ENCODE data around the gene ZNF460. TPM values are rescaled to one million over a fixed set of nuclear protein-coding genes. Genes with fewer than 3 reads are reported as not detected.
A peak's percentile ranks its signal among the peaks of the same experiment; 100 is the strongest.

Gene ZNF460
- total RNA-seq, 1 experiment from 2014 or later: 113 TPM

- H3K4me1 ChIP-seq (ENCODE audit: low read length): peaks cover 23% of the 10 kb centered on the region
- no peak for DNase-seq
- H3K9me3 ChIP-seq (ENCODE audit: low read length): no peaks in the 10 kb centered on the region
- peaks cover 44% of the 10 kb centered on the region for H3K36me3 ChIP-seq (ENCODE audit: insufficient read depth, low read length)
- no peaks in the 10 kb centered on the region for H3K9me2 ChIP-seq (replicated peaks; ENCODE audit: insufficient read depth, low read length)
- no peak overlapping the region for H3K27ac ChIP-seq (ENCODE audit: low read length)
- peak overlapping the region; percentile 97 for H3K4me3 ChIP-seq (ENCODE audit: low read length)
- no peaks in the 10 kb centered on the region for H3K27me3 ChIP-seq (ENCODE audit: low read length)
- no peak overlapping the region for H2AFZ ChIP-seq (ENCODE audit: low read length)
- H3K4me2 ChIP-seq (ENCODE audit: low read depth, low read length, poor library complexity, severe bottlenecking): peak overlapping the region; percentile 99
- H3K79me2 ChIP-seq (ENCODE audit: low read length): peaks cover 84% of the 10 kb centered on the region
- peaks cover 15% of the 10 kb centered on the region; the same call in 1 of the 2 replicates for H4K20me1 ChIP-seq (ENCODE audit: insufficient read depth, low read depth, low read length)
- H3K9ac ChIP-seq (ENCODE audit: low read length): peak overlapping the region; percentile 94; the same call in 1 of the 2 replicates
Observed at GRCh38 chr19:57282011-57282643, 1.8 kb downstream of the ZNF460 start.

- Histone ChIP-seq H3K27ac (ENCODE audit: low read length) (no peak overlapping the region), H2AFZ (ENCODE audit: low read length) (no peak overlapping the region), H3K9me3 (ENCODE audit: low read length) (peaks cover 22% of the 10 kb centered on the region), H3K36me3 (ENCODE audit: insufficient read depth, low read length) (peaks cover 92% of the 10 kb centered on the region), H3K9ac (ENCODE audit: low read length) (no peak overlapping the region), H3K9me2 (replicated peaks; ENCODE audit: insufficient read depth, low read length) (no peaks in the 10 kb centered on the region), H3K4me2 (ENCODE audit: low read depth, low read length, poor library complexity, severe bottlenecking) (no peak overlapping the region), H3K79me2 (ENCODE audit: low read length) (peaks cover 98% of the 10 kb centered on the region), H4K20me1 (ENCODE audit: insufficient read depth, low read depth, low read length) (peaks cover 3% of the 10 kb centered on the region; the same call in 1 of the 2 replicates), H3K4me1 (ENCODE audit: low read length) (no peaks in the 10 kb centered on the region), H3K27me3 (ENCODE audit: low read length) (no peaks in the 10 kb centered on the region), H3K4me3 (ENCODE audit: low read length) (no peak overlapping the region)
- no peak for DNase-seq
Observed at GRCh38 chr19:57288373-57288772, 8.1 kb downstream of the ZNF460 start.

GRCh38 chr19:57290970-57291369 is 10.7 kb downstream of the ZNF460 start:
- Histone ChIP-seq H3K79me2 (ENCODE audit: low read length) (peaks cover 98% of the 10 kb centered on the region), H3K27ac (ENCODE audit: low read length) (no peak overlapping the region), H3K9me2 (replicated peaks; ENCODE audit: insufficient read depth, low read length) (no peaks in the 10 kb centered on the region), H4K20me1 (ENCODE audit: insufficient read depth, low read depth, low read length) (peaks cover 3% of the 10 kb centered on the region; the same call in 1 of the 2 replicates), H3K27me3 (ENCODE audit: low read length) (no peaks in the 10 kb centered on the region), H3K9me3 (ENCODE audit: low read length) (peaks cover 29% of the 10 kb centered on the region), H3K4me3 (ENCODE audit: low read length) (no peak overlapping the region), H2AFZ (ENCODE audit: low read length) (no peak overlapping the region), H3K4me1 (ENCODE audit: low read length) (no peaks in the 10 kb centered on the region), H3K4me2 (ENCODE audit: low read depth, low read length, poor library complexity, severe bottlenecking) (no peak overlapping the region), H3K9ac (ENCODE audit: low read length) (no peak overlapping the region), H3K36me3 (ENCODE audit: insufficient read depth, low read length) (peaks cover 97% of the 10 kb centered on the region)
- DNase-seq: no peak

GRCh38 chr19:57292547-57292946 is 12.3 kb downstream of the ZNF460 start:
- no peaks in the 10 kb centered on the region for H3K27me3 ChIP-seq (ENCODE audit: low read length)
- H2AFZ ChIP-seq (ENCODE audit: low read length): no peak overlapping the region
- H3K9me3 ChIP-seq (ENCODE audit: low read length): peaks cover 29% of the 10 kb centered on the region
- DNase-seq: no peak
- no peaks in the 10 kb centered on the region for H3K4me1 ChIP-seq (ENCODE audit: low read length)
- H3K27ac ChIP-seq (ENCODE audit: low read length): no peak overlapping the region
- no peak overlapping the region for H3K4me2 ChIP-seq (ENCODE audit: low read depth, low read length, poor library complexity, severe bottlenecking)
- H3K4me3 ChIP-seq (ENCODE audit: low read length): no peak overlapping the region
- H3K9me2 ChIP-seq (replicated peaks; ENCODE audit: insufficient read depth, low read length): no peaks in the 10 kb centered on the region
- peaks cover 94% of the 10 kb centered on the region for H3K36me3 ChIP-seq (ENCODE audit: insufficient read depth, low read length)
- H3K79me2 ChIP-seq (ENCODE audit: low read length): peaks cover 97% of the 10 kb centered on the region
- no peak overlapping the region for H3K9ac ChIP-seq (ENCODE audit: low read length)
- peaks cover 3% of the 10 kb centered on the region; the same call in 1 of the 2 replicates for H4K20me1 ChIP-seq (ENCODE audit: insufficient read depth, low read depth, low read length)

GRCh38 chr19:57293719-57294118 is 13.4 kb downstream of the ZNF460 start:
- Histone ChIP-seq H2AFZ (ENCODE audit: low read length) (no peak overlapping the region), H3K4me2 (ENCODE audit: low read depth, low read length, poor library complexity, severe bottlenecking) (no peak overlapping the region), H3K9ac (ENCODE audit: low read length) (no peak overlapping the region), H3K36me3 (ENCODE audit: insufficient read depth, low read length) (peaks cover 91% of the 10 kb centered on the region), H3K9me3 (ENCODE audit: low read length) (peaks cover 26% of the 10 kb centered on the region), H3K4me3 (ENCODE audit: low read length) (no peak overlapping the region), H3K27me3 (ENCODE audit: low read length) (no peaks in the 10 kb centered on the region), H3K79me2 (ENCODE audit: low read length) (peaks cover 97% of the 10 kb centered on the region), H3K9me2 (replicated peaks; ENCODE audit: insufficient read depth, low read length) (no peaks in the 10 kb centered on the region), H4K20me1 (ENCODE audit: insufficient read depth, low read depth, low read length) (no peaks in the 10 kb centered on the region), H3K27ac (ENCODE audit: low read length) (no peak overlapping the region), H3K4me1 (ENCODE audit: low read length) (no peaks in the 10 kb centered on the region)
- no peak for DNase-seq

GRCh38 chr19:57302020-57302465 is 21.8 kb downstream of the ZNF460 start:
- H4K20me1 ChIP-seq (ENCODE audit: insufficient read depth, low read depth, low read length): peaks cover 12% of the 10 kb centered on the region
- H3K4me3 ChIP-seq (ENCODE audit: low read length): no peak overlapping the region
- peaks cover 54% of the 10 kb centered on the region for H3K36me3 ChIP-seq (ENCODE audit: insufficient read depth, low read length)
- no peak overlapping the region for H2AFZ ChIP-seq (ENCODE audit: low read length)
- peak; percentile 75 for DNase-seq
- H3K27me3 ChIP-seq (ENCODE audit: low read length): no peaks in the 10 kb centered on the region
- peaks cover 10% of the 10 kb centered on the region for H3K4me1 ChIP-seq (ENCODE audit: low read length)
- H3K9ac ChIP-seq (ENCODE audit: low read length): no peak overlapping the region
- H3K79me2 ChIP-seq (ENCODE audit: low read length): peaks cover 57% of the 10 kb centered on the region
- no peaks in the 10 kb centered on the region for H3K9me2 ChIP-seq (replicated peaks; ENCODE audit: insufficient read depth, low read length)
- no peak overlapping the region for H3K4me2 ChIP-seq (ENCODE audit: low read depth, low read length, poor library complexity, severe bottlenecking)
- H3K27ac ChIP-seq (ENCODE audit: low read length): no peak overlapping the region
- H3K9me3 ChIP-seq (ENCODE audit: low read length): no peaks in the 10 kb centered on the region

DNA sequence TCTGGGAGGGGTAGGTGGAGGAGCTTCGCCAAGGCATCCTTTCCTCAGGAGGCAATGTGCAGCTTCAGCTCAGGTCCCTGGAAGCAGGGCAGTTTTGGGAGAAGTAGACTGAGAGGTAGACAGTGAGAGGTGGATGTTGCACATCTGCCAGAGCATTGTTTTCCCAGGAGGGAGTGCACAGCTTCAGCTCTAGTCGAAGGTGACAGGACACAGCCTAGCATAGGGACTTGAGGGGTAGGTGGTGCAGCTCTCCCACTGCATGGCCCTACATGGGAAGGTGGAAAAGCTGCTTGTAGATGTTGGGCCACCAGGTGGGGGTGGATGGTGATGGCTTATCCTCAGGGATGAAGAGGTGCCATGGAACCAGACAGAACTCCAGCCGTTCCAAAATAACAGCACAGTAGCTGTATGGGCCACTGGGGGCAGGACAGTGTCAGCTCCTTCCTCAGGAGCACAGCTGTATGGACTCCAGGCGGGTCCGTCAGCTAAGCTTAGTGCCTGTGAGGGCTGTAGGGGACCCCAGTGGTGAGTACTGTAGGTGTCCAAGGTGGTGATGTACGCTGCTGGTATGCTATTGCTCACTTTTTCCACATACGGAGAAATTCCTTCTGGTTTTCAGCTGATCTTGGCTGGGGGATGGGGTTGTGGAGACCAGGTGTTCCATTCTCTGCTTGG is 22.6 kb downstream of the ZNF460 start:
- Histone ChIP-seq H3K27ac (ENCODE audit: low read length) (no peak overlapping the region), H3K4me2 (ENCODE audit: low read depth, low read length, poor library complexity, severe bottlenecking) (no peak overlapping the region), H2AFZ (ENCODE audit: low read length) (no peak overlapping the region), H3K9ac (ENCODE audit: low read length) (no peak overlapping the region), H3K27me3 (ENCODE audit: low read length) (no peaks in the 10 kb centered on the region), H3K9me3 (ENCODE audit: low read length) (no peaks in the 10 kb centered on the region), H3K9me2 (replicated peaks; ENCODE audit: insufficient read depth, low read length) (no peaks in the 10 kb centered on the region), H3K36me3 (ENCODE audit: insufficient read depth, low read length) (peaks cover 47% of the 10 kb centered on the region), H3K79me2 (ENCODE audit: low read length) (peaks cover 50% of the 10 kb centered on the region), H4K20me1 (ENCODE audit: insufficient read depth, low read depth, low read length) (peaks cover 12% of the 10 kb centered on the region), H3K4me3 (ENCODE audit: low read length) (no peak overlapping the region), H3K4me1 (ENCODE audit: low read length) (peaks cover 10% of the 10 kb centered on the region)
- DNase-seq: no peak

- H3K4me1 ChIP-seq (ENCODE audit: low read length): peaks cover 10% of the 10 kb centered on the region
- no peak overlapping the region for H3K4me3 ChIP-seq (ENCODE audit: low read length)
- no peak overlapping the region for H3K4me2 ChIP-seq (ENCODE audit: low read depth, low read length, poor library complexity, severe bottlenecking)
- no peak for DNase-seq
- H4K20me1 ChIP-seq (ENCODE audit: insufficient read depth, low read depth, low read length): peaks cover 12% of the 10 kb centered on the region
- H3K9ac ChIP-seq (ENCODE audit: low read length): no peak overlapping the region
- H2AFZ ChIP-seq (ENCODE audit: low read length): no peak overlapping the region
- no peaks in the 10 kb centered on the region for H3K9me3 ChIP-seq (ENCODE audit: low read length)
- peaks cover 31% of the 10 kb centered on the region for H3K36me3 ChIP-seq (ENCODE audit: insufficient read depth, low read length)
- H3K27ac ChIP-seq (ENCODE audit: low read length): no peak overlapping the region
- H3K27me3 ChIP-seq (ENCODE audit: low read length): no peaks in the 10 kb centered on the region
- H3K9me2 ChIP-seq (replicated peaks; ENCODE audit: insufficient read depth, low read length): no peaks in the 10 kb centered on the region
- H3K79me2 ChIP-seq (ENCODE audit: low read length): peaks cover 32% of the 10 kb centered on the region
Observed at GRCh38 chr19:57305056-57305455, 24.8 kb downstream of the ZNF460 start.
